Measurements from ENCODE around the gene CMBL.

CMBL gene

GRCh38 chr5:10306114-10306513, 1.6 kb downstream of the CMBL start:
- no peak overlapping the region for H3K4me3 ChIP-seq (ENCODE audit: low read depth, low read length)
- no peak for DNase-seq
- no peaks in the 10 kb centered on the region for H3K9me3 ChIP-seq
- no peaks in the 10 kb centered on the region for H3K27me3 ChIP-seq
- TF ChIP-seq CTCF (IDR thresholded peaks at IDR 0.05; ENCODE audit: low read depth, low read length): no peak
- H3K4me1 ChIP-seq: peaks cover 4% of the 10 kb centered on the region; the same call in 1 of the 2 replicates
- no peaks in the 10 kb centered on the region for H3K36me3 ChIP-seq

GRCh38 chr5:10304932-10305331, 2.8 kb downstream of the CMBL start:
- no peaks in the 10 kb centered on the region for H3K36me3 ChIP-seq
- H3K4me3 ChIP-seq (ENCODE audit: low read depth, low read length): no peak overlapping the region
- no peak for DNase-seq
- TF ChIP-seq CTCF (IDR thresholded peaks at IDR 0.05; ENCODE audit: low read depth, low read length): peak; percentile 29
- no peaks in the 10 kb centered on the region for H3K9me3 ChIP-seq
- H3K4me1 ChIP-seq: no peaks in the 10 kb centered on the region
- no peaks in the 10 kb centered on the region for H3K27me3 ChIP-seq

- H3K9me3 ChIP-seq: no peaks in the 10 kb centered on the region
- no peaks in the 10 kb centered on the region for H3K4me1 ChIP-seq
- no peaks in the 10 kb centered on the region for H3K27me3 ChIP-seq
- H3K4me3 ChIP-seq (ENCODE audit: low read depth, low read length): no peak overlapping the region
- no peaks in the 10 kb centered on the region for H3K36me3 ChIP-seq
- TF ChIP-seq CTCF (IDR thresholded peaks at IDR 0.05; ENCODE audit: low read depth, low read length): no peak
- DNase-seq: no peak
Measured at GRCh38 chr5:10303699-10304170, 4.0 kb downstream of the CMBL start.

- H3K36me3 ChIP-seq: no peaks in the 10 kb centered on the region
- H3K9me3 ChIP-seq: no peaks in the 10 kb centered on the region
- H3K4me3 ChIP-seq (ENCODE audit: low read depth, low read length): no peak overlapping the region
- H3K4me1 ChIP-seq: no peaks in the 10 kb centered on the region
- no peaks in the 10 kb centered on the region for H3K27me3 ChIP-seq
- no peak for DNase-seq
- TF ChIP-seq CTCF (IDR thresholded peaks at IDR 0.05; ENCODE audit: low read depth, low read length): no peak
Measured at GRCh38 chr5:10303201-10303600, 4.5 kb downstream of the CMBL start.

GRCh38 chr5:10301842-10302610, 5.7 kb downstream of the CMBL start:
- Histone ChIP-seq H3K9me3 (no peaks in the 10 kb centered on the region), H3K36me3 (no peaks in the 10 kb centered on the region), H3K4me3 (ENCODE audit: low read depth, low read length) (no peak overlapping the region), H3K4me1 (no peaks in the 10 kb centered on the region), H3K27me3 (no peaks in the 10 kb centered on the region)
- no peak for TF ChIP-seq CTCF (IDR thresholded peaks at IDR 0.05; ENCODE audit: low read depth, low read length)
- no peak for DNase-seq

- no peak overlapping the region for H3K4me3 ChIP-seq (ENCODE audit: low read depth, low read length)
- H3K9me3 ChIP-seq: no peaks in the 10 kb centered on the region
- no peak for TF ChIP-seq CTCF (IDR thresholded peaks at IDR 0.05; ENCODE audit: low read depth, low read length)
- no peaks in the 10 kb centered on the region for H3K4me1 ChIP-seq
- no peaks in the 10 kb centered on the region for H3K36me3 ChIP-seq
- no peak for DNase-seq
- no peaks in the 10 kb centered on the region for H3K27me3 ChIP-seq
Measured at GRCh38 chr5:10301266-10301665, 6.4 kb downstream of the CMBL start.
